GM23338 (cell line): ENCODE measurements around the gene ANKRD17.

Experiments used
- CTCF ChIP-seq, 2 experiments: fragments of 200-600 bp in 1 of 2; sonication (generic) in 1 of 2; conservative IDR thresholded peaks; 2 replicates each; pipeline versions ENCODE4 v1.5.1 to v1.6.1; 2016 to 2017; ENCODE audit warnings: antibody characterized with exemption in 2 of 2, low read depth in 2 of 2, mild to moderate bottlenecking in 2 of 2, moderate library complexity in 1 of 2
- EZH2phosphoT487 ChIP-seq: fragments of 200-600 bp; sonication (generic); IDR thresholded peaks from one replicate; pipeline ENCODE4 v1.8.1; 2018; ENCODE audit warnings: antibody characterized with exemption; ENCODE audit not compliant: unreplicated experiment

- TF ChIP-seq CTCF (conservative IDR thresholded peaks at IDR 0.05; ENCODE audit: low read depth in 2 of 2) (no peak), EZH2phosphoT487 (no peak)
Measured at GRCh38 chr4:73129319-73129718, 129.3 kb downstream of the ANKRD17 start.
